ENCODE measurements around the gene HOXA10.

Gene HOXA10

DNA sequence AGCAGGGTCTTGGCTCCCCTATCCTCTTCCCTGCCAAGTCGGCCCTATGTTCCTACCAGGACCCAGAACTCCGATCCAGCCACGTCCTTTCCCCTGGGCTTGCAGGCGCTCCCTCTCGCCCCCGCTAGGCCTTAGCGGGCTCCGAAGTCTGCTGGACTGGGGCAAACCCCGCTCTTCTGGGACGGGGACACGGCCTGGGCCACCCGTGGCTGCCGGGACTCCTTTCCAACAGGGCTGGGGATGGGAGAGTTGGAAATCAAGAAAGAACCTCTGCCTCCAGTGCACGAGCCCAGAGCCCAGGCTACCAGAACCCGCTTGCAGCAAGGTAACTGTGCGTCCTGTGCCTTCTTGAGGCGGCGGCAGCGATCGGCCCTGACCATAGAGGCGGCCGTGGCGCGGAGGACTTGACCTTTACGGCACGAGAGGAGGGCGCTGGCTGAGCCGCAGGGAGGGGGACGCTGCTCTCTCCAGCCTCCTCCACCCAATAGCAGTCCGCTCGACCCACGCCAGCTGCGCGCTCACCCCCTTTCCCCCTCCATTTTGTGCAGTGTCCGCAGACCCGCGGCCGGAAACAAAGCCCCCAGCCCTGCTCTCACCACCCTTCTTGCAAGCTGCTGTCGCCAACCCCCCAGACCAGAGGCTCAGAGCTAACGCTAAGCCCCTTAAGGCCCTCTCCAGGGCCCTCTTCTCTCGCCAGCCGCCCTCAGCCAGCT, 17.9 kb upstream of the HOXA10 start:
- DNase-seq, result no peak

DNA sequence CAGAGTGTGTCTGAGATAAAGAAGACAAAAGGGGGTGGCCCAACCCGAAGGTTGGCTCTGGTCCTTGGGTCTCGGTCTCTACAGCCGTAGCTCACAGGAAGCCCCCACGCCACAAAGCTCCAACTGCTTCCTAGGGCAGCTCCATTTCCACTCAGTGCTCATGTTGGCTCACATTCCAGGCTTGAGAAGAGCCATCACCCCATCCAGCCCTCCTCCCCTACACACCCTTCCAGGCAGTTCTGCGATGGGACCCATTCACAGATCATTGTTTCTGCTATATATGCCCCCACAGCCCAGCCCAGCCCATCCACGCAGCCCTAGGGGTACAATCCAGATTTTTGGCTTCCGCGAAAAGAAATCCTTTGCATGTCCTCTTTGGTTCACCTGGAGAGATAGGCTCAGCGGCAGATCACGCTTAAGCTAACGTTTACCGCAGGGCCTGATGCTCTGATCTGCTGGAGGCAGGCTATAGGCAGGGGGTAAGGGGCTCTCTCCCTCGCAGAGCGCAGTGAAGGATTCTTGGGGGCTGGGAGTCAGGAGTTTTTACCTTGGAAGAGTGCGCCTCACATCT, 17.1 kb upstream of the HOXA10 start:
- no peak for DNase-seq

DNA sequence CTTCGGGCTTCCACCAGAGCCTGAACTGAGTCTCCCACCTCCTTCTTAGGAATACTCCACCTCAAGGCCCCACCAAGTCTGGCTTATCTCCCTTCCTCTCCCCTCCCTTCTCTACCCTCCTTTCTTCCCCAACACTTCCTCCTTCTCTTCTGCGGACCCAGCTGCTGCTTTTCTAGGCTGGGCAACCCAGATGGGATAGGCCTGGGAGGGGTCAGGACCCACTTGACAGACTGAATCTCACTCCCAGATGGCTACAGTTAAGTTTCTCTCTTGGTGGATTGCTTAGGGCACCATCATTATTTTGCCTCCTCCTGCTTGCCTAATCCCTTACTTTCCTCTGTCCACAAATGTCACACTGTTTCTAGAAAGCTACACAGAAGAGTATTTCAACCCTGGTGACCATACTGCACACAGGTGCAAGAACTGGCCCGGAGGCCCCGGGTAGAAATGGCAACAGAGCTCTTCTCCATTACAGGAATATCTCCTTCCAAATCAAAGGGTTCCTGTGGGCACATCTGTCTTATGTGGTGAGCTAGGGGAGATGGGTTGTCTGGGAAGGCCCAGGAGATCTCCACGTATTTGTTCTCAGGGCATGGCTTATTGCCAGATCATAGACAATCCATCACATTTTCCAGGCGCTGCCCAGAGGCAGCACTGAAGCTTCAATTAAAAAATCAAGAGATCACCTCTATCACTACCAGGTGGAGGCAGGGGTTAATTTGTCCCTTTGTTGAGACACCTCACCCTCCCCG, 16.1 kb upstream of the HOXA10 start:
- DNase-seq, result no peak

DNA sequence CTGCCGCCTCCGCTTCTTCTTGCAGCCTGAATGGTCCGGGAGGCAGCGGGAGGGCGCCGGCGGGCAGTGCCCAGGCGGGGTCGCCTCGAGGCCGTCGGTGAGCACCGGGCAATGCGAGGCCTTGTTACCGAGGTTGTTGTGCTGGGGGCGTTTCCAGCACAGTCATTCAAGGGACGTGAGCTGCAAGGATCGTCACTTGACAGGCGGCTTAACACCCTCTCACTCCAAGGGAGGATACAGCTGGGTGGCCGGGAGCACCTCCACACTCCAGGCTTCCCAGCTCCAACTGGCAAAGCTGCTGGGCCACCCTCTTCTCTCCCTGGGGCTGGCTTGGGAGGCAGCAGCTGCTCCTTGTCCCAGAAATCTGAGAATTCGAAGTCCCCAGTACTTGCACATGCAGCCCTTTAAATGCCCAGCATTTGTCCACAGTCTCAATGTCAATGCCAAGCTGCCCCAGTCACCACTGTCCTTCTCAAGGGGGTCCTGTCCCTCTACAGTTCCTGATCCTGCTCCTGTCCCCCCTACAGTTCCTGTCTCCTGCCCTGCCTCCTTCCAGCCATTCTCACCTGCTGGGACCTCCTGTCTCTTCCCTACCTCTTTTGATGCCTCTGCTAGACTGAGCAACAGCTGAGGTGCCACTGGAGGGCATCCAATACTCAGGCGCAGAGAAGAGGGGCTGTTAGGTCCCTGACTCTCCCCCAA, 15.3 kb upstream of the HOXA10 start:
- DNase-seq, result no peak

DNA sequence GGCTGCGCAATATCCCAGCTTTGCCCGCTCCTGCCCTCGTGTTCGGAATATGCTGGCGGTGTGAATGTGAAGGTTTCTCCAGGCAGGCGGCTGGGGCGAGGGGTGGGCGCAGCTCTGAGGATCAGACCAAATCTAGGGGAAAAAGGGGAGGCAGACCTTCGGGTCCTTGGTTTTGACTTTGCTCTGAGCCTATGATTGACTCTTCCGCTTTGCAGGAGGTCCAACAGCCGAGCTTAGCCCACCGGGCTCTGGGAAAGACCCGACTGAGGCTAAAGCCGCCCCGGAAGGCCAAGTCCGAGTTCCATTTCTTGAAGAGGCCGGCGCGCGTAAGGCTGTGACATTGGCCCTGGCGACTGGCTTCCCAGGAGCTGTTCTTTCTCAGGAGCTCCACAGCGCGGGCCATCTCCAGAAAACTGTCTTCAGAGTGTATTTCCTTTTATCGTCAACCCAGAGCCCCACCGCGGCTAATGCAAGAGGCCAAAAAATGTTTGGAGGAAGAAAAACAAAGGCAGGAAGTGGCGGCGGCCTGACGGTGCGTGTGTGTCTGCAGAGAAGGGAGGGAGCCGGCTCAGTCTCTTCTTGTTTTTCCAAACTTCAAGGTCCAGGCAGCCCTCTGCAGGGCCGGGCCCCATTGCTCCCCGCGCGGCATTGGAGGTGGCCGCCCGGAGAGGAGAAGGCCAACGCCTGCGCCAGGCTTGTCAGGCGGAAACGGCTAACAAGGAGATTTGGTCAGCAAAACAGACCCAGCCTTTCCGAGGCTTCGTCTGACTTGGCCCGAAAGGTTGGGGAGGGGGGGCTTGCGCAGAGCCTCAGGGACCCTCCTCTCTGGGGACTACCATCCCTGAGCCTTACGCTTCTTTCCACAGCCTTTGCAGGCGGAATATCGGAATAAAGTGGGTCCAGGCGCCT, 14.5 kb upstream of the HOXA10 start:
- no peak for DNase-seq

DNA sequence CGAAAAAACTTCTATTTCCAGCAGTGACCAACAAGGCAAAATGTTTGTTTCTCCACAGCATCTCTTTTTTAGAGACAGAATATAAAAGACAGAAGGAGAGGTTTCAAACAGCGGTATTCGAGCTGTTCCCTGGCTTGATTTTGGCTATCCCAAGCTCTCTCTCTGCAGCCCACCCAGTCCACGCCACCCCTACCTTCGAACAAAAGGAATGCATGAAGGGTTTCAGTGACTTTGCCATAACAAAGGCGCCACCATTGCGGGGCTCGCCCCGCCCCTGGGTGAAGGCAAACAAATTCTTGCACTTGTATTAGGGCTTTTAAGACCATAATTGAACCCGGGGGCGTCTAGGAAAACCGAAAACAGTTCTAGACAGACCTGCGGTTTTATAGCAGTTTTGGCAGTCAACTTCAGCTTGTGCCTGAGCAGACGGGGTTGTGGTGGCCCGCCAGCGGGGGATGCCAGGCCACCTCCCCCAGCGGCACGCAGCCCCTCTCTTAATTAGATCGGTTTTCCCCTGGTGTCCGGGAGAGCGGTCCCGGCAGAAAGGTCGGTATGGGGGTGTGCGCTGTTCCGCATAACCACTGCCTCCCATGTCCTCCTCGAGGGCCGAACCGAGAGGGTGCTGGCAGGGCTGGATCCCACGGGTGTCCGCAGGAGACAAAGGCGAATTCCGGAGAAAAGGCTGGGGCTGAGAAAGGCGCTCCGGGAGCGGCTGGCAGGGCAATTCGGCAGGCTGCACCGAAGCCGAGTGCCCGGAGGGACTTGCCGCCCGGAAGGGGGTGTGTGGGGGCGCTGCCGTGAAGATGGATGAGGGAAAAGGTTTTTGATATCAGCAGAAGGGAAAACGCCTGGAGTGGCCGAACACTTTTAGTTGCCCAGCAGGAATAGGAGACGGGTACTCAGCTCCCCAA, 13.6 kb upstream of the HOXA10 start:
- no peak for DNase-seq

DNA sequence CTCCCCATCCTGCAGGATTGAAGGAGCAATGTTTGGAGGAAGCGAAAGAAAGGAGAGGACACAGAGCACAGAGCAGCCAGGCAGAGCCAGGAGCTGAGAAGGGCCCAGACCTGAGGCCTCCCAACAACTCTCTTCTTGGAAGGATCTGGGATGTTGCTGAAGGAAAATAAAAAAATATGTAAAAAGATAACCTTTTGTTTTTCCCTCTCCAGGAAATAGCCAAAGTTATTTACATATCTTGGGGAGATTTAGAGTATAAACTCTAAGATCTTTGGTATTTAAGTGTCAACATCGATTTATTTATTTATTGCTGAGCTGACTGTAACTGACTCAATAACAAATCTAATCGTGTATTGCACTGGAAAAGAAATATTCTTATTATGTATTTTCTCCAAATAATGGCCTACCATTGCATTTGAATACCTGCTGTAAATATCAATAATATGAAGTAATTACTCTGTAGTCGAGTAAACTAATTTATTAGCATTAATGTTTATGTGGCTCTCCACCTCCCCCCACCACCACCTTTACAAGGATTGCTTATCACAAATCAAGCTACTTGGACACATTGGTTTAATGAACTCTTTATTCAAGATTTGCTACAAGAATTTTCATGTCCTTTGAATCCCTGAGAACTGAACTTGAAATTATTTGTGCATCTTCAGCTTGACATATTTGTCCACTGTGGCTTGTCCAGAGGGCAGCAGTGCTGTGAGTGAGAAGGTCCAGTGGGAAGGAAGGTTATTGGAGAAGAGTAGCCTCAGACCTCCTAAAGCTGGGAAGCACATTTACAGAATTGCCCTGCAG, 12.8 kb upstream of the HOXA10 start:
- DNase-seq, result no peak

DNA sequence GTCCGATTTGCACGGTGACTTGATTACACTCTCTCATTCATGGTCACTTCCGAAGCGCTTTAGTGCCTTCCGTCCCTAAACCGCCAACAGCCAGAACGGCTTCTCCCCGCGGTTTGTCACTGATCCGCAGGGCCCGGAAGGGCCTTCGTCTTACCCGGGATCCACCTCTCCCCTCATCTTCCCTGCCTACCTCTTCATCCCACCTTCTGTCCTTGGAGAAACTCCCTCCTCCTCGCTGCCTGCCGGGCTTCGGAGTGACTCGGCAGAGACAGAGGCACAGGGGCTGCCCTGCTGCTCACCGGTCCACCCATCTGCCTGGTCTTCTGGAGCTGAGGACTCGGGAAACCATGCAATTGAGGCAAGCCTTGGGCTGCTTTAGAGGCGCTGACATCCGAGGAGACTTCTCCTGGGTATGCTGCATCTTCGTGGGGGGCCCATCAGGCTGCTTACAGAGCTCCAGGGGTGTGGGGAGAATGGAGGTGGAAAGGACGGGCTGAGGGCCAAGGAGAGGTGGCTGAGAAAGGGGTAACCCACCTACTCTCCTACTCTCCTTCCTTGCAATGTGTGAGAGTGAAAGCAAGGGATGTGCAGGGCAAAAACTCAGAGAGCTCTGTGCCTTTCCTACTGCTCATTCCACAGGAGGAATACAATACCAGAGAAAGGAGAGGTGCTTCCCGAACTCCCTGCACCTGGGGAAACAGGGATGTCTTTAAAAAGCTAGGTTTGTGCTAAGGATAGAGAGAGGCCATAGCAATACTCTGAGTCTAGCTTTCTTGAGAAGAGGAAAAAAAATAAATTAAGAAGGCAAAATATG, 11.9 kb upstream of the HOXA10 start:
- no peak for DNase-seq

DNA sequence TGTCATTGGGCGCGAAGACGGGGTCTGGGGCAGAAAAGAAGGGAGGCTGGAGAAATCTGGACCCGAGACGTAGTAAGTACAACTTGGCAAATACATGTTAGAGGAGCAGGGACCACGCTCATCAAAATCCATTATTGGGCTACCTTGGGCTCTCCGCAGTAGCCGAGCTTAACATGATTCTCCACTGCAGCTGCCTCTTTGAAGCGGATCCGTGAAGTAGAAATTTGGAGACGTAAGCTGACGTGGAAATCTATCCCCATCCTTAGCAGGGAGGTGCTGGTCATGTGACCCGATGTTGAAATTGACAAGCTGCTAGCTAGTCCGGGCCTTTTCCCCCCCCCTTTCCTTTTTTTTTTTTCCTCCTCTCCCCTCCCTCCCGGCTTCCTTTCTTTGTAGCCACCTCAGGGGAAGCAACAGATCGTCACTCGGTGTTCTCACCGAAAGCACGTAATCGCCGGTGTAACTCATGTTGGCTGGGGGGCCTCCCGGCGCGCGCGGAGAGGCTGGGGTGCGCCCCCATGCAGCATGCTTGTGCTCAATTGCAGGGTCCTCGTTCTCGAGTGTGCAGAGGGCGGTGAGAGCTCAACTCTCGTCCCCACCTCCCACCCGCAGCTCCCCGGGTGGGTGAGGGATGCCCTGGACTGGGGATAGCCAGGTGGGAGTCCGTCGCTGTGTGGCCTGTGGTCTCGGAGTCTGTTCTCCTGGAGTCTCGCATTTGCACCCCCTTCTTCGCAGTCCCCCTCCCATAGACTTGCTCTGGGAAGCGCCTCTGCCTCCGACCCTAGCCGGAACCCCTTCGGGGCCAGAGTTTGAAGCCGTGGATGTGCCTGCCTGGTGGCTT, 11.1 kb upstream of the HOXA10 start, which contains the start of gene HOXA11:
Gene HOXA11 (minus strand): TSS at position 220 of the 841 bp plus-strand sequence. CDS start 88 bp downstream, at position 132.
- no peak for DNase-seq

DNA sequence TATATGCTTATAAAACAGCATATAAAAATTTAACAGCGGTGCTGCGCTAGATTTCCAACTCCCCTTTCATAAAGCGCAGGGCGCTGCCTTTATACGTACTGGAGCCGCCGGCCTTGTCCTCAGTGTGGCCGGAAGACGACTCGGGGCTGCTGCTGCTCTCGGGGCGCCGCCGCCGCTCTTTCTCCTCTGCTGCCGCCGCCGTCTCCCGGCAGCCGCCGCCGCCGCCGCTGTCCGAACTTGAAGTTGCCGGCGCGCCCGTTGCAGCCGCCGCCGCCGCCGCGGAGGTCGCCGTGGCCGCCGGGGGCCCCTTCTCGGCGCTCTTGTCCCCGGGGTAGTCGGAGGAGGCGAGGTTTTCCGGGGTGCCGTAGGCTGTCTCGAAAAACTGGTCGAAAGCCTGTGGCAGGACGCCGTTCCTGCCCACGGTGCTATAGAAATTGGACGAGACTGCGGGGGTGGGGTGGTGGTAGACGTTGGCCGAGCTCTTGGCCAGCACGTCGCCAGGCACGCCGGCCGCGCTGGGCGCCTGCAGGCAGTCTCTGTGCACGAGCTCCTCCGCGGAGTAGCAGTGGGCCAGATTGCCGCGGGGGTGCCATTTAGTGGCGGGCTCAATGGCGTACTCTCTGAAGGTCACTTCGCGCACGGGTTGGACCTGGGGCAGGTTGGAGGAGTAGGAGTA, 10.4 kb upstream of the HOXA10 start:
- no peak for DNase-seq

DNA sequence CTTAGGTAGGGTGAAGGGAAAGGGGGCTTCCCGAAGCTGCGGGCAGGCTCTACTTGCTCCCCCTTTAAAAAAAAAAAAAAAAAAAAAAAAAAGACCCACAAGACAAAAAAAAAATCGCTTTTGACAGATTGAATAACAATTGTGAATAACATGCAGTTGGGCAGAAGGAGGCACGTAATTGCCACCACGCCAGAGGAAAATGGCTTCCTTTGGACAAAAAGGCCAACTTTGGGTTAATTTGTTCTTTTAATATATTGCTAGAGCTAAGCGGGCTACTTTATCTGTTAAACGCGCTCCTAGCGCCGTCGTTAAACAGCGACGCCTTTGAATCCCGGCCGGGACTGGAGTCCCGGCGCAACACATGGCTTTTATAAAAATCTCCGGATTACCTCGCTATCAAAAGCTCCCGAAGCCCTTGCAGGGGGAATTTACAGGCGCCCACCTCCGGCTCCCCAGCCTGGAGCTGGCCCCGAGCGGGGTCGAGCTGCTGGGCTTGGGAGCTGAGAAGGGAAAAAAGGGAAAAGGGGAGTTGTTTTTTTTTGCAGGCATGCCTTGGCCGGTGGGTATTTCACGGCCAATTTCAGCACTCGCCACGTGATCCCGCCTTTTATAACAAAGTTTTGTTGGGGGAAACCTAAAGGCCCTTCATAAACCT, 9.7 kb upstream of the HOXA10 start:
- no peak for DNase-seq

DNA sequence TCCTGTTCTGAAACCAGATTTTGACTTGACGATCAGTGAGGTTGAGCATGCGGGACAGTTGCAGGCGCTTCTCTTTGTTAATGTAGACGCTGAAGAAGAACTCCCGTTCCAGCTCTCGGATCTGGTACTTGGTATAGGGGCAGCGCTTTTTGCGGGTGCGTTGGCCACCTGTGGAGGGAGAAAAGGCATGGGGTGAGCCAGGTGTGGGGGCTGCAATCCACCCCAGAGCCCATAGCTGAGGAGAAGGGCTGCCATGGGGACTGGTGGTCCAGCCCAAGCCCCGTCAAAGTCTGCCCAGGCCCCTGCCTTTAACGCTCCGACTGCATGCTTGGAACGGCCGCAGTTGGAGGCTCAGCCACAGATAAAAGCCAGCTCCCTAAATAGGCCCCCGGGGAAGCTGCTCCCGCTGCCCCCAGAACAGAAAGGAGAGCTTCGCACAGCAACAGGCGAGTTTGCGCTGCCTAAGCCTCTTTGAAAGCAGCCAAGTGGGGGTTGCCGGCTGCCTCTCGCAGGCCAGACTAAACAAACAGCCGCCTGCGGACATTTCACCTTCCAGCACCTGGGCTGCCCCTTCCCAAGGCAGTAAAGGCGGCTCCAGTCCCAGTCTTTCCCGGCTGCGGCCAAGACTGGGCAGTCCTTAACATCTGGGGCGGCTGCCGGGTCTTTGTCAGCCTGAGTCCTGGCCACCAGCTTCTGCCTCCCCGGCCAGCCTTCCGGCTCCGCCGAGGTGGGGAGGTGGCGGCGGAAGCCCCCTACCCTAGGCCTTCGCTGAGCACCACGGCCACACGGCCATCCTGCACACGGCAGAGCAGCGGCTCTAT, 9.0 kb upstream of the HOXA10 start:
- no peak for DNase-seq

DNA sequence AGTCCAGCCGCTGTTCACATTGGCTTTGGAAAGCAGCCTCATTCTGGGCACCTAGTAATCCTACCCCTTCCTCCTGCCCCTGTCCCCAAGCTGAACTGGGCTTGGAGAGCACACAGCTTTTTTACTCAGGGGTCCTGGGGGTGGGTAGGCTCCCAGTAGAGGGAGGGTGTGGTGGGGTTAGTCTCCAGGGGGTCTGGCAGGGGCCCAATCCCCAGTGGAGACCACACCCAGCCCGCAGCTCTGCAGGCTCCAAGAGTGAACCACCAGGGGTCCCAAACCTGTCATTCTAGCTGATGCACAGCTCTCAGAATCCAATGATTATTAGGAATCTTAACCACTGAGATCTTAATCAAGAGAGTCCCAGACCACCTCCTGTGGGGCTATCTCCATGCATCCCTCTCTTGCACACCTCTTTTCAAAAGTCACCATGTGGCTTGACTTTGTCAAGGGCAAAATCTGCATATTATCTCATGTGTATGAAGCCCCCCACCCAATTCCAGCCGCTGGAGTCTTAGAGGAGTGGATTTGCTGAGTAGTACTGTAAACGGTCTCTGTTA, 8.2 kb upstream of the HOXA10 start:
- DNase-seq, result no peak

DNA sequence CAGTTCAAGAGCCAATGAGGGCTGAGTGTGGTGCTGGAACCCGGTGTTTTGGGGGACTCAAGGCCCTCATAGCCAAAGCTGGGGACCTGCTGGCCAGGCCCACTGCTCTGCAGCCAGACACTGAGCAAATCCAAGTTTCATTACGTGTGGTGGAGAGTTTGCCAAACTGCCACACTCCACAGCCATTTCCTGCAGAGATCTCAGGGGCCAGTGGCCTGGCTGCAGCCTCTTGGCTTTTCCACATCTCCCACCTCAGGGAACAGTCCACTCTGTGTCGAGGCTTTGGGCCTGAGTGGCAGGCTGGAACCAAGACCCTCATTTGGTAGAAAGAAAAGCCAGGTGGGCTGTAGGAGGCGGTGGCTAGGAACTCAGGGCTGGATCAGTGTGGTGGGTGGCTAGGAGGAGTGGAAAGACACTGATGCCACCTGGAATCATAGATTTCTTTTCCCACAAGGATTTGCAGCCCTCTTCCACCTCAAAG, 7.7 kb upstream of the HOXA10 start:
- no peak for DNase-seq

Data from hypothalamus (tissue), 51 donors.